K562 (cell line): ENCODE data around the gene NISCH. TPM values are rescaled to one million over a fixed set of nuclear protein-coding genes. Genes with fewer than 3 reads are reported as not detected.

Experiments
- ATAC-seq: fragments of 200-7000 bp; cut with Tn5 transposase; 3 replicates; pipeline ENCODE4 v1.9.1; 2020; ENCODE audit warnings: moderate library complexity
- BruUV-seq: library from RNA; stranded (reverse); fragments of 400-500 nt; replicated peaks from 2 replicates; lab custom pipeline; 2021; lab: Mats Ljungman, UMichigan
- CTCF ChIA-PET: fragments of 300-600 bp; formaldehyde crosslinking; extraction: SDS; loops from one replicate; lab custom pipeline; 2021; ENCODE audit warnings: low intra/inter-chr PET ratio; lab: Yijun Ruan, JAX
- POLR2A ChIA-PET: fragments of 300-600, 350-650 bp; sonication (Branson Sonifier 250); formaldehyde crosslinking; extraction: SDS; loops from one replicate; lab custom pipeline; 2021; ENCODE audit warnings: antibody characterized with exemption, inconsistent platforms; lab: Yijun Ruan, JAX
- DNase-seq, 4 experiments: peaks; one replicate each; pipeline versions ENCODE4 v3.0.0 to v3.0.0-alpha.2; 2011 to 2018; ENCODE audit warnings: low spot score in 3 of 4, mixed read lengths in 3 of 4; ENCODE audit errors: extremely low read depth in 1 of 4
- FAIRE-seq: peaks from 2 replicates; lab custom pipeline; 2011; peaks lifted over from hg19 to GRCh38; lab: Jason Lieb, UNC
- H2AFZ ChIP-seq: 2 replicates; pipeline ENCODE4 v1.6.0; 2011; ENCODE audit warnings: low read depth, low read length, control low read depth, inconsistent platforms
- H3K27ac ChIP-seq: fragments of 200-600 bp; 3 replicates; pipeline ENCODE4 v1.8.0; 2011; ENCODE audit warnings: low read depth, mild to moderate bottlenecking, control low read depth, inconsistent platforms, low read length, moderate library complexity, mixed read lengths; ENCODE audit errors: extremely low read depth
- H3K27me3 ChIP-seq, 2 experiments: fragments of 300-600 bp in 1 of 2; 2 replicates in 1 of 2; 3 replicates in 1 of 2; pipeline versions ENCODE4 v1.6.0 to v1.8.0; 2011; ENCODE audit warnings: inconsistent platforms in 2 of 2, low read length in 2 of 2, mild to moderate bottlenecking in 1 of 2, mixed read lengths in 1 of 2, moderate library complexity in 1 of 2; ENCODE audit not compliant: control insufficient read depth in 2 of 2, insufficient read depth in 2 of 2
- H3K36me3 ChIP-seq: fragments of 300-600 bp; 3 replicates; pipeline ENCODE4 v1.8.0; 2011; ENCODE audit warnings: mild to moderate bottlenecking, low read length, inconsistent platforms; ENCODE audit not compliant: control insufficient read depth, insufficient read depth
- H3K4me1 ChIP-seq, 2 experiments: fragments of 200-600 bp in 1 of 2; replicated peaks in 1 of 2; 2 replicates in 1 of 2; 3 replicates in 1 of 2; pipeline versions ENCODE4 v1.5.1 to v1.8.0; 2011; ENCODE audit warnings: inconsistent platforms in 2 of 2, low read length in 2 of 2, mild to moderate bottlenecking in 1 of 2, mixed read lengths in 1 of 2, moderate library complexity in 1 of 2; ENCODE audit not compliant: control insufficient read depth in 2 of 2, insufficient read depth in 2 of 2
- H3K4me2 ChIP-seq: 2 replicates; pipeline ENCODE4 v1.6.1; 2011; ENCODE audit warnings: low read length, control low read depth, inconsistent platforms, mixed read lengths; ENCODE audit not compliant: insufficient read depth
- H3K4me3 ChIP-seq: fragments of 200-600 bp; sonication (generic), shearing (Covaris generic); 2 replicates; pipeline ENCODE4 v1.5.1; 2016; ENCODE audit warnings: control low read depth, inconsistent platforms
- H3K79me2 ChIP-seq: fragments of 200-600 bp; 3 replicates; pipeline ENCODE4 v1.8.0; 2011; ENCODE audit warnings: low read length, inconsistent platforms; ENCODE audit not compliant: control insufficient read depth, insufficient read depth
- H3K9ac ChIP-seq, 2 experiments: 2 replicates each; pipeline versions ENCODE4 v1.6.0 to v1.6.1; 2011; ENCODE audit warnings: low read depth in 2 of 2, low read length in 2 of 2, control low read depth in 1 of 2, inconsistent platforms in 1 of 2, mild to moderate bottlenecking in 1 of 2, mixed read lengths in 1 of 2; ENCODE audit not compliant: insufficient read depth in 1 of 2
- H3K9me1 ChIP-seq: one replicate; pipeline ENCODE4 v1.6.0; 2011; ENCODE audit warnings: inconsistent platforms, mild to moderate bottlenecking, low read length, moderate library complexity; ENCODE audit not compliant: control insufficient read depth, insufficient read depth
- H3K9me3 ChIP-seq: replicated peaks from 2 replicates; pipeline ENCODE4 v1.5.1; 2011; ENCODE audit warnings: low read depth, low read length, inconsistent platforms; ENCODE audit not compliant: control insufficient read depth, insufficient read depth
- H4K20me1 ChIP-seq: replicated peaks from 2 replicates; pipeline ENCODE4 v1.6.1; 2011; ENCODE audit warnings: low read length, inconsistent platforms, mixed read lengths; ENCODE audit not compliant: control insufficient read depth, insufficient read depth
- ZBTB33 ChIP-seq: sonication (generic); formaldehyde crosslinking; IDR thresholded peaks from 2 replicates; pipeline ENCODE4 v1.8.1; 2023; ENCODE audit warnings: mild to moderate bottlenecking, missing genetic modification reagents
- ZNF764 ChIP-seq: fragments of 250-450 bp; sonication (Bioruptor Pico); IDR thresholded peaks from 2 replicates; pipeline ENCODE4 v1.4.0; 2020; ENCODE audit warnings: low read depth, mild to moderate bottlenecking, moderate library complexity
- WGBS: fragments of 100-300 bp; shearing (Covaris generic); methylation state at CpG from one replicate; pipeline ENCODE4 v1.1.6; 2016; ENCODE audit warnings: low coverage, mixed read lengths; ENCODE audit not compliant: insufficient coverage; ENCODE audit errors: missing lambda C conversion rate; 5-methylcytosine and 5-hydroxymethylcytosine counted together
- in situ Hi-C: fragments of 300-500 bp; cut with MboI; formaldehyde crosslinking; loops from 4 replicates; pipeline ENCODE4 v1.15.0; 2018; ENCODE audit warnings: inconsistent platforms, mixed read lengths
- intact Hi-C: fragments of 100-400 bp; cut with micrococcal nuclease; formaldehyde crosslinking; loops from 2 replicates; pipeline ENCODE4 v1.14.2; 2022
- polyA plus RNA-seq, 8 experiments: library from polyadenylated mRNA; depleted of rRNA in 4 of 8; stranded (reverse) in 5 of 8; unstranded in 3 of 8; fragments of >200 nt; fragmentation: Nextera tagmentation in 2 of 8; fragmentation: Illumina TruSeq in 1 of 8; extraction: Ambion mirVana in 2 of 8; extraction: Trizol in 1 of 8; gene quantifications; 2 replicates each; pipeline versions ENCODE4 v1.2.1 to v1.2.3, GENCODE V29; 2011 to 2014; ENCODE audit warnings: inconsistent platforms in 1 of 8, missing spikeins in 1 of 8
- total RNA-seq, 7 experiments: library from RNA; depleted of rRNA in 6 of 7; stranded (reverse); fragments of >200 nt in 6 of 7; fragmentation: Illumina TruSeq in 2 of 7; extraction: Trizol in 2 of 7; gene quantifications; 2 replicates each; pipeline versions ENCODE4 v1.2.1 to v1.2.3, GENCODE V29; 2011 to 2021; ENCODE audit warnings: low replicate concordance in 1 of 7

Gene NISCH
- total and polyA plus RNA-seq, 9 of the 15 experiments (the other 6 are each of a cell fraction or from before 2014, with no cell fraction given): 0.44 to 43.5 (median 23.4) TPM

- H2AFZ ChIP-seq: no peak overlapping the region
- peaks cover 2 to 53% of the 10 kb centered on the region in 2 experiments; a peak in 3 of 5 replicates for H3K4me1 ChIP-seq
- H3K4me3 ChIP-seq: no peak overlapping the region
- in situ Hi-C loops: no loop called here
- H3K9ac ChIP-seq: no peak overlapping the region; a peak in 1 of 4 replicates
- 83% methylated on average over 10 of the region's 18 CpGs for WGBS
- ChIA-PET POLR2A (interaction anchor here (0.6 to 1.0 kb wide), 2 partner anchors 19 to 42 kb away, joined by 3 read pairs; no protein-coding TSS in a partner anchor), CTCF (no interaction called here)
- intact Hi-C loops: no loop called here
- TF ChIP-seq ZNF764 (CRISPR knock-in tag) (no peak), ZBTB33 (CRISPR knock-in tag) (peak; percentile 75)
- DNase-seq: no peak
- H3K36me3 ChIP-seq: peaks cover 56% of the 10 kb centered on the region; the same call in 2 of the 3 replicates
- no peaks in the 10 kb centered on the region; the same call in 1 of the 2 replicates for H4K20me1 ChIP-seq
- BruUV-seq: TSS peak; percentile 67
- H3K79me2 ChIP-seq: peaks cover 4% of the 10 kb centered on the region; the same call in 1 of the 3 replicates
- H3K9me3 ChIP-seq: no peaks in the 10 kb centered on the region
- no peak for ATAC-seq
- H3K27ac ChIP-seq: no peak overlapping the region
- FAIRE-seq: no peak
- H3K4me2 ChIP-seq: no peak overlapping the region
- H3K27me3 ChIP-seq: no peaks in the 10 kb centered on the region
- no peaks in the 10 kb centered on the region for H3K9me1 ChIP-seq
Observed at GRCh38 chr3:52524258-52524751, 68.9 kb downstream of the NISCH start.
